ENCODE data around the gene ZGPAT. TPM values are rescaled to one million over a fixed set of nuclear protein-coding genes. Genes with fewer than 3 reads are reported as not detected.

Gene ZGPAT
- total and polyA plus RNA-seq, 2 of the 13 experiments (the other 11 are each of a cell fraction or from before 2014, with no cell fraction given) = 23.0 to 41.9 TPM

DNA sequence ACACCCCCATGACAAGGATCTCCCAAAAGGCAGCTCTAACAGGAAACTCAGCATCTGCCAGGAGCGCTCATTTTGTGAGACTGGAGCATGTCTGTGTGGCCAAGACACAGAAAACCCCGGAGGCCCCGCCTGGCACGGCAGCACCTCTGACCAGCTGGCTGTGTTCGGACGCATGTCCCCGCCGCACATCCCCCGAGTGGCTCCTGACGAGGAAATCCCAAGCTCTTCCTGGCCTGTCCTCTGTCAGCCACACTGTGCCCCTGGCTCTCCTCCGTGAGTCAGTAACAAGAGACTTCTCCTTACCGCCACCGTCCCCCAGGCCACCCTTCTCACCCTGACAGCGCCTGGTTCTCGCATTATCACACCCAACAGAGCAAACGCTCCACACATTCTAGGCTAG, 46.2 kb downstream of the ZGPAT start (continued):
- no peak for TF ChIP-seq MBNL3 (CRISPR knock-in tag; conservative IDR thresholded peaks at IDR 0.05)
- no peak for TF ChIP-seq HNRNPH1 (optimal IDR thresholded peaks at IDR 0.05; ENCODE audit: low read depth, low read length)
- no peak for TF ChIP-seq SATB2 (CRISPR knock-in tag; IDR thresholded peaks at IDR 0.05)
- TF ChIP-seq, protein P1, sequence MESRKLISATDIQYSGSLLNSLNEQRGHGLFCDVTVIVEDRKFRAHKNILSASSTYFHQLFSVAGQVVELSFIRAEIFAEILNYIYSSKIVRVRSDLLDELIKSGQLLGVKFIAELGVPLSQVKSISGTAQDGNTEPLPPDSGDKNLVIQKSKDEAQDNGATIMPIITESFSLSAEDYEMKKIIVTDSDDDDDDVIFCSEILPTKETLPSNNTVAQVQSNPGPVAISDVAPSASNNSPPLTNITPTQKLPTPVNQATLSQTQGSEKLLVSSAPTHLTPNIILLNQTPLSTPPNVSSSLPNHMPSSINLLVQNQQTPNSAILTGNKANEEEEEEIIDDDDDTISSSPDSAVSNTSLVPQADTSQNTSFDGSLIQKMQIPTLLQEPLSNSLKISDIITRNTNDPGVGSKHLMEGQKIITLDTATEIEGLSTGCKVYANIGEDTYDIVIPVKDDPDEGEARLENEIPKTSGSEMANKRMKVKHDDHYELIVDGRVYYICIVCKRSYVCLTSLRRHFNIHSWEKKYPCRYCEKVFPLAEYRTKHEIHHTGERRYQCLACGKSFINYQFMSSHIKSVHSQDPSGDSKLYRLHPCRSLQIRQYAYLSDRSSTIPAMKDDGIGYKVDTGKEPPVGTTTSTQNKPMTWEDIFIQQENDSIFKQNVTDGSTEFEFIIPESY (CRISPR knock-in tag; IDR thresholded peaks at IDR 0.05) = peak; percentile 91
- no peak for TF ChIP-seq TAF1 (CRISPR knock-in tag; IDR thresholded peaks at IDR 0.05)
- no peak for TF ChIP-seq ATAD3A (CRISPR knock-in tag; IDR thresholded peaks at IDR 0.05)
- TF ChIP-seq, protein P2, sequence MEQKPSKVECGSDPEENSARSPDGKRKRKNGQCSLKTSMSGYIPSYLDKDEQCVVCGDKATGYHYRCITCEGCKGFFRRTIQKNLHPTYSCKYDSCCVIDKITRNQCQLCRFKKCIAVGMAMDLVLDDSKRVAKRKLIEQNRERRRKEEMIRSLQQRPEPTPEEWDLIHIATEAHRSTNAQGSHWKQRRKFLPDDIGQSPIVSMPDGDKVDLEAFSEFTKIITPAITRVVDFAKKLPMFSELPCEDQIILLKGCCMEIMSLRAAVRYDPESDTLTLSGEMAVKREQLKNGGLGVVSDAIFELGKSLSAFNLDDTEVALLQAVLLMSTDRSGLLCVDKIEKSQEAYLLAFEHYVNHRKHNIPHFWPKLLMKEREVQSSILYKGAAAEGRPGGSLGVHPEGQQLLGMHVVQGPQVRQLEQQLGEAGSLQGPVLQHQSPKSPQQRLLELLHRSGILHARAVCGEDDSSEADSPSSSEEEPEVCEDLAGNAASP (CRISPR knock-in tag; IDR thresholded peaks at IDR 0.05; ENCODE audit: borderline replicate concordance) = no peak
- TF ChIP-seq, protein P3, sequence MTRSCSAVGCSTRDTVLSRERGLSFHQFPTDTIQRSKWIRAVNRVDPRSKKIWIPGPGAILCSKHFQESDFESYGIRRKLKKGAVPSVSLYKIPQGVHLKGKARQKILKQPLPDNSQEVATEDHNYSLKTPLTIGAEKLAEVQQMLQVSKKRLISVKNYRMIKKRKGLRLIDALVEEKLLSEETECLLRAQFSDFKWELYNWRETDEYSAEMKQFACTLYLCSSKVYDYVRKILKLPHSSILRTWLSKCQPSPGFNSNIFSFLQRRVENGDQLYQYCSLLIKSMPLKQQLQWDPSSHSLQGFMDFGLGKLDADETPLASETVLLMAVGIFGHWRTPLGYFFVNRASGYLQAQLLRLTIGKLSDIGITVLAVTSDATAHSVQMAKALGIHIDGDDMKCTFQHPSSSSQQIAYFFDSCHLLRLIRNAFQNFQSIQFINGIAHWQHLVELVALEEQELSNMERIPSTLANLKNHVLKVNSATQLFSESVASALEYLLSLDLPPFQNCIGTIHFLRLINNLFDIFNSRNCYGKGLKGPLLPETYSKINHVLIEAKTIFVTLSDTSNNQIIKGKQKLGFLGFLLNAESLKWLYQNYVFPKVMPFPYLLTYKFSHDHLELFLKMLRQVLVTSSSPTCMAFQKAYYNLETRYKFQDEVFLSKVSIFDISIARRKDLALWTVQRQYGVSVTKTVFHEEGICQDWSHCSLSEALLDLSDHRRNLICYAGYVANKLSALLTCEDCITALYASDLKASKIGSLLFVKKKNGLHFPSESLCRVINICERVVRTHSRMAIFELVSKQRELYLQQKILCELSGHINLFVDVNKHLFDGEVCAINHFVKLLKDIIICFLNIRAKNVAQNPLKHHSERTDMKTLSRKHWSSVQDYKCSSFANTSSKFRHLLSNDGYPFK (CRISPR knock-in tag; IDR thresholded peaks at IDR 0.05; ENCODE audit: borderline replicate concordance) = no peak
- no peak for TF ChIP-seq ZBTB42 (CRISPR knock-in tag; IDR thresholded peaks at IDR 0.05)
- TF ChIP-seq, protein P4, sequence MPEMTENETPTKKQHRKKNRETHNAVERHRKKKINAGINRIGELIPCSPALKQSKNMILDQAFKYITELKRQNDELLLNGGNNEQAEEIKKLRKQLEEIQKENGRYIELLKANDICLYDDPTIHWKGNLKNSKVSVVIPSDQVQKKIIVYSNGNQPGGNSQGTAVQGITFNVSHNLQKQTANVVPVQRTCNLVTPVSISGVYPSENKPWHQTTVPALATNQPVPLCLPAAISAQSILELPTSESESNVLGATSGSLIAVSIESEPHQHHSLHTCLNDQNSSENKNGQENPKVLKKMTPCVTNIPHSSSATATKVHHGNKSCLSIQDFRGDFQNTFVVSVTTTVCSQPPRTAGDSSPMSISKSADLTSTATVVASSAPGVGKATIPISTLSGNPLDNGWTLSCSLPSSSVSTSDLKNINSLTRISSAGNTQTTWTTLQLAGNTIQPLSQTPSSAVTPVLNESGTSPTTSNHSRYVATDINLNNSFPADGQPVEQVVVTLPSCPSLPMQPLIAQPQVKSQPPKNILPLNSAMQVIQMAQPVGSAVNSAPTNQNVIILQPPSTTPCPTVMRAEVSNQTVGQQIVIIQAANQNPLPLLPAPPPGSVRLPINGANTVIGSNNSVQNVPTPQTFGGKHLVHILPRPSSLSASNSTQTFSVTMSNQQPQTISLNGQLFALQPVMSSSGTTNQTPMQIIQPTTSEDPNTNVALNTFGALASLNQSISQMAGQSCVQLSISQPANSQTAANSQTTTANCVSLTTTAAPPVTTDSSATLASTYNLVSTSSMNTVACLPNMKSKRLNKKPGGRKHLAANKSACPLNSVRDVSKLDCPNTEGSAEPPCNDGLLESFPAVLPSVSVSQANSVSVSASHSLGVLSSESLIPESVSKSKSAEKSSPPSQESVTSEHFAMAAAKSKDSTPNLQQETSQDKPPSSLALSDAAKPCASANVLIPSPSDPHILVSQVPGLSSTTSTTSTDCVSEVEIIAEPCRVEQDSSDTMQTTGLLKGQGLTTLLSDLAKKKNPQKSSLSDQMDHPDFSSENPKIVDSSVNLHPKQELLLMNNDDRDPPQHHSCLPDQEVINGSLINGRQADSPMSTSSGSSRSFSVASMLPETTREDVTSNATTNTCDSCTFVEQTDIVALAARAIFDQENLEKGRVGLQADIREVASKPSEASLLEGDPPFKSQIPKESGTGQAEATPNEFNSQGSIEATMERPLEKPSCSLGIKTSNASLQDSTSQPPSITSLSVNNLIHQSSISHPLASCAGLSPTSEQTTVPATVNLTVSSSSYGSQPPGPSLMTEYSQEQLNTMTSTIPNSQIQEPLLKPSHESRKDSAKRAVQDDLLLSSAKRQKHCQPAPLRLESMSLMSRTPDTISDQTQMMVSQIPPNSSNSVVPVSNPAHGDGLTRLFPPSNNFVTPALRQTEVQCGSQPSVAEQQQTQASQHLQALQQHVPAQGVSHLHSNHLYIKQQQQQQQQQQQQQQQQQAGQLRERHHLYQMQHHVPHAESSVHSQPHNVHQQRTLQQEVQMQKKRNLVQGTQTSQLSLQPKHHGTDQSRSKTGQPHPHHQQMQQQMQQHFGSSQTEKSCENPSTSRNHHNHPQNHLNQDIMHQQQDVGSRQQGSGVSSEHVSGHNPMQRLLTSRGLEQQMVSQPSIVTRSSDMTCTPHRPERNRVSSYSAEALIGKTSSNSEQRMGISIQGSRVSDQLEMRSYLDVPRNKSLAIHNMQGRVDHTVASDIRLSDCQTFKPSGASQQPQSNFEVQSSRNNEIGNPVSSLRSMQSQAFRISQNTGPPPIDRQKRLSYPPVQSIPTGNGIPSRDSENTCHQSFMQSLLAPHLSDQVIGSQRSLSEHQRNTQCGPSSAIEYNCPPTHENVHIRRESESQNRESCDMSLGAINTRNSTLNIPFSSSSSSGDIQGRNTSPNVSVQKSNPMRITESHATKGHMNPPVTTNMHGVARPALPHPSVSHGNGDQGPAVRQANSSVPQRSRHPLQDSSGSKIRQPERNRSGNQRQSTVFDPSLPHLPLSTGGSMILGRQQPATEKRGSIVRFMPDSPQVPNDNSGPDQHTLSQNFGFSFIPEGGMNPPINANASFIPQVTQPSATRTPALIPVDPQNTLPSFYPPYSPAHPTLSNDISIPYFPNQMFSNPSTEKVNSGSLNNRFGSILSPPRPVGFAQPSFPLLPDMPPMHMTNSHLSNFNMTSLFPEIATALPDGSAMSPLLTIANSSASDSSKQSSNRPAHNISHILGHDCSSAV (CRISPR knock-in tag; IDR thresholded peaks at IDR 0.05; ENCODE audit: borderline replicate concordance) = no peak
- TF ChIP-seq, protein P5, sequence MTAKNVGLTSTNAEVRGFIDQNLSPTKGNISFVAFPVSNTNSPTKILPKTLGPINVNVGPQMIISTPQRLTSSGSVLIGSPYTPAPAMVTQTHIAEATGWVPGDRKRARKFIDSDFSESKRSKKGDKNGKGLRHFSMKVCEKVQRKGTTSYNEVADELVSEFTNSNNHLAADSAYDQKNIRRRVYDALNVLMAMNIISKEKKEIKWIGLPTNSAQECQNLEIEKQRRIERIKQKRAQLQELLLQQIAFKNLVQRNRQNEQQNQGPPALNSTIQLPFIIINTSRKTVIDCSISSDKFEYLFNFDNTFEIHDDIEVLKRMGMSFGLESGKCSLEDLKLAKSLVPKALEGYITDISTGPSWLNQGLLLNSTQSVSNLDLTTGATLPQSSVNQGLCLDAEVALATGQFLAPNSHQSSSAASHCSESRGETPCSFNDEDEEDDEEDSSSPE (CRISPR knock-in tag; IDR thresholded peaks at IDR 0.05) = no peak
- TF ChIP-seq ZNF629 (CRISPR knock-in tag; conservative IDR thresholded peaks at IDR 0.05) = no peak
